Esophagus squamous epithelium (tissue), 5 donors: ENCODE measurements around the gene PTAR1. TPM values are rescaled to one million over a fixed set of nuclear protein-coding genes. Genes with fewer than 3 reads are reported as not detected.
A peak's percentile ranks its signal among the peaks of the same experiment; 100 is the strongest.

Experiments used
- DNase-seq: peaks from one replicate; lab custom pipeline; 2025; lab: John Stamatoyannopoulos, UW
- H3K27ac ChIP-seq, 4 donors: fragments of 200-600 bp; sonication (generic); one replicate each; pipeline ENCODE4 v1.5.1; 2016 to 2019; ENCODE audit warnings: mild to moderate bottlenecking in 1 of 4
- H3K27me3 ChIP-seq, 4 donors: fragments of 200-600 bp; sonication (generic); 1 replicate in 3 of 4; 2 replicates in 1 of 4; pipeline versions ENCODE4 v1.5.1 to v1.6.0; 2017 to 2021; ENCODE audit warnings: antibody characterized with exemption in 1 of 4
- H3K36me3 ChIP-seq, 3 donors: fragments of 200-600 bp; sonication (generic); one replicate each; pipeline ENCODE4 v1.5.1; 2016 to 2019
- H3K4me1 ChIP-seq, 3 donors: fragments of 200-600 bp; sonication (generic); one replicate each; pipeline ENCODE4 v1.5.1; 2017 to 2019
- H3K4me3 ChIP-seq, 4 donors: fragments of 200-600 bp; sonication (generic); 1 replicate in 3 of 4; 2 replicates in 1 of 4; pipeline ENCODE4 v1.5.1; 2016 to 2019; ENCODE audit warnings: mild to moderate bottlenecking in 2 of 4, moderate library complexity in 1 of 4
- H3K9me3 ChIP-seq, 3 donors: fragments of 200-600 bp; sonication (generic); one replicate each; pipeline ENCODE4 v1.5.1; 2016 to 2019
- CTCF ChIP-seq, 6 experiments: fragments of 450-650 bp in 4 of 6; fragments of 200-600 bp in 2 of 6; sonication (generic) in 2 of 6; IDR thresholded peaks; one replicate each; pipeline ENCODE4 v1.5.1; 2016 to 2019; ENCODE audit warnings: antibody characterized with exemption in 6 of 6, mild to moderate bottlenecking in 4 of 6, moderate library complexity in 4 of 6
- POLR2A ChIP-seq, 4 donors: fragments of 450-650 bp; IDR thresholded peaks; one replicate each; pipeline ENCODE4 v1.6.1; 2017; ENCODE audit warnings: antibody characterized with exemption in 4 of 4, mild to moderate bottlenecking in 4 of 4, moderate library complexity in 3 of 4
- WGBS, 2 donors: methylation state at CpG; one replicate each; pipeline ENCODE4 v1.1.5; 2018; 5-methylcytosine and 5-hydroxymethylcytosine counted together
- intact Hi-C: fragments of 100-400 bp; cut with DNase I; formaldehyde crosslinking; loops from one replicate; pipeline ENCODE4 v1.15.0; 2022
- total RNA-seq, 4 donors: library from RNA; depleted of rRNA; stranded (reverse); fragments of >200 nt; gene quantifications; one replicate each; pipeline ENCODE4 v1.1.0, GENCODE V29; 2016
- donor health status: DM: yes; HTN: yes; CAD: no.

The PTAR1 gene
- total RNA-seq, result 10 to 100 TPM; 19.8 to 68.3 (median 33.8) TPM

- peak in 3 of 4 donors; percentile 20 to 79 (median 60) for TF ChIP-seq POLR2A (IDR thresholded peaks at IDR 0.05)
- TF ChIP-seq CTCF (IDR thresholded peaks at IDR 0.05), result peak in 1 of 6 experiments; percentile 0
- Histone ChIP-seq H3K27me3 (no peaks in the 10 kb centered on the region), H3K36me3 (no peaks in the 10 kb centered on the region), H3K9me3 (no peaks in the 10 kb centered on the region), H3K4me3 (peak within 1 kb of the TSS; percentile 62 to 99 (median 78)), H3K27ac (peak within 1 kb of the TSS; percentile 89 to 99 (median 93)), H3K4me1 (peaks cover 0 to 37% (median 9%) of the 10 kb centered on the region in 3 donors)
- DNase-seq, result peak; percentile 54
- 0 to 3% methylated on average over 10 to 12 of the region's 98 CpGs for WGBS, 2 donors
- intact Hi-C loops, result no loop called here
Measured at GRCh38 chr9:69759421-69760277, at the start of gene PTAR1. TSS of gene PTAR1 (minus strand) at chr9:69760011. CDS start at chr9:69759938, 73 bp downstream.

GRCh38 chr9:69809304-69809863, 49.6 kb upstream of the PTAR1 start:
- Histone ChIP-seq H3K4me1 (peaks cover 0 to 14% (median 4%) of the 10 kb centered on the region in 3 donors), H3K36me3 (no peaks in the 10 kb centered on the region), H3K27ac (no peak overlapping the region), H3K27me3 (no peaks in the 10 kb centered on the region), H3K9me3 (no peaks in the 10 kb centered on the region), H3K4me3 (no peak overlapping the region)
- 63 to 70% methylated on average over 8 of the region's 8 CpGs for WGBS, 2 donors
- TF ChIP-seq CTCF (IDR thresholded peaks at IDR 0.05) (peak in 1 of 6 experiments; percentile 27), POLR2A (IDR thresholded peaks at IDR 0.05) (no peak)
- intact Hi-C loops, result no loop called here
- no peak for DNase-seq

GRCh38 chr9:69806627-69807026, 46.8 kb upstream of the PTAR1 start:
- Histone ChIP-seq H3K27ac (peak overlapping the region in 3 of 4 donors; percentile 16 to 27 (median 24)), H3K4me3 (no peak overlapping the region), H3K36me3 (no peaks in the 10 kb centered on the region), H3K4me1 (peaks cover 0 to 14% (median 4%) of the 10 kb centered on the region in 3 donors), H3K27me3 (no peaks in the 10 kb centered on the region), H3K9me3 (no peaks in the 10 kb centered on the region)
- TF ChIP-seq CTCF (IDR thresholded peaks at IDR 0.05) (no peak), POLR2A (IDR thresholded peaks at IDR 0.05) (no peak)
- DNase-seq, result no peak
- intact Hi-C loops, result no loop called here
- 55 to 58% methylated on average over 6 of the region's 6 CpGs for WGBS, 2 donors

- no peak for DNase-seq
- WGBS, 2 donors, result 26 to 33% methylated on average over 3 of the region's 3 CpGs
- H3K27ac ChIP-seq, result peak overlapping the region in 2 of 4 donors; percentile 16 to 27
Measured at GRCh38 chr9:69805962-69806515, 46.2 kb upstream of the PTAR1 start.

More at GRCh38 chr9:69805962-69806515, 46.2 kb upstream of the PTAR1 start:
- no peaks in the 10 kb centered on the region for H3K36me3 ChIP-seq
- intact Hi-C loops, result no loop called here
- no peak overlapping the region for H3K4me3 ChIP-seq
- no peaks in the 10 kb centered on the region for H3K9me3 ChIP-seq
- TF ChIP-seq POLR2A (IDR thresholded peaks at IDR 0.05) (no peak), CTCF (IDR thresholded peaks at IDR 0.05) (no peak)
- no peaks in the 10 kb centered on the region for H3K27me3 ChIP-seq
- peaks cover 0 to 14% (median 4%) of the 10 kb centered on the region in 3 donors for H3K4me1 ChIP-seq
